HCT116 (cell line): ENCODE results near the gene DDX54.

Experiments used
- CTCF ChIP-seq, 3 experiments: fragments of 200-600 bp in 1 of 3; sonication (generic) in 1 of 3; IDR thresholded peaks in 2 of 3; conservative IDR thresholded peaks in 1 of 3; 2 replicates each; pipeline ENCODE4 v1.5.1; 2012 to 2017; ENCODE audit warnings: low read depth in 2 of 3, low read length in 2 of 3, antibody characterized with exemption in 1 of 3, borderline replicate concordance in 1 of 3, control low read depth in 1 of 3, mild to moderate bottlenecking in 1 of 3, mixed read lengths in 1 of 3, mixed run types in 1 of 3, moderate library complexity in 1 of 3; ENCODE audit not compliant: insufficient read depth in 1 of 3
- EGR1 ChIP-seq: IDR thresholded peaks from 2 replicates; pipeline ENCODE4 v1.6.1; 2012; ENCODE audit warnings: low read depth
- ELF1 ChIP-seq: IDR thresholded peaks from 2 replicates; pipeline ENCODE4 v1.6.1; 2012; ENCODE audit warnings: low read depth, borderline replicate concordance
- EZH2 ChIP-seq: fragments of 200-600 bp; sonication (generic); IDR thresholded peaks from 2 replicates; pipeline ENCODE4 v1.6.1; 2017; ENCODE audit warnings: antibody characterized with exemption, mixed run types
- MAX ChIP-seq: IDR thresholded peaks from 2 replicates; pipeline ENCODE4 v1.6.1; 2012
- POLR2A ChIP-seq: IDR thresholded peaks from 2 replicates; pipeline ENCODE4 v1.7.0; 2011; ENCODE audit warnings: borderline replicate concordance; ENCODE audit not compliant: insufficient read depth, insufficient read length; ENCODE audit errors: extremely low read depth
- RAD21 ChIP-seq: IDR thresholded peaks from 2 replicates; pipeline ENCODE4 v1.6.1; 2012; ENCODE audit warnings: low read depth, mild to moderate bottlenecking
- TCF7L2 ChIP-seq: IDR thresholded peaks from 2 replicates; pipeline ENCODE4 v1.7.0; 2011; ENCODE audit warnings: borderline replicate concordance, inconsistent platforms; ENCODE audit not compliant: insufficient read depth, insufficient read length; ENCODE audit errors: extremely low read depth
- ZBTB33 ChIP-seq: IDR thresholded peaks from 2 replicates; pipeline ENCODE4 v1.6.1; 2011; ENCODE audit warnings: mild to moderate bottlenecking, low read length, moderate library complexity; ENCODE audit not compliant: insufficient replicate concordance; ENCODE audit errors: extremely low read depth
- ZNF274 ChIP-seq: fragments of 200-500 bp; sonication (Bioruptor generic); IDR thresholded peaks from 2 replicates; pipeline ENCODE4 v1.6.1; 2014; ENCODE audit warnings: mild to moderate bottlenecking, low read depth, low read length, inconsistent platforms

GRCh38 chr12:113203852-113204760, 18.8 kb upstream of the DDX54 start:
- TF ChIP-seq EGR1 = no peak
- no peak for TF ChIP-seq EZH2
- no peak for TF ChIP-seq CTCF (IDR thresholded peaks at IDR 0.05 in 2 of 3, conservative IDR thresholded peaks at IDR 0.05 in 1 of 3; ENCODE audit: borderline replicate concordance in 1 of 3, insufficient read depth in 1 of 3, low read depth in 2 of 3, low read length in 2 of 3)
- TF ChIP-seq POLR2A = no peak
- TF ChIP-seq ZNF274 = no peak
- TF ChIP-seq RAD21 = no peak
- no peak for TF ChIP-seq MAX
- no peak for TF ChIP-seq TCF7L2
- TF ChIP-seq ZBTB33 = no peak
- no peak for TF ChIP-seq ELF1
